GM21529 (cell line): ENCODE measurements around the gene SLC4A4.

Experiments
- ATAC-seq: cut with Tn5 transposase; IDR thresholded peaks from one replicate; pipeline ENCODE4 v1.9.1; 2021; ENCODE audit not compliant: unreplicated experiment

The SLC4A4 gene

DNA sequence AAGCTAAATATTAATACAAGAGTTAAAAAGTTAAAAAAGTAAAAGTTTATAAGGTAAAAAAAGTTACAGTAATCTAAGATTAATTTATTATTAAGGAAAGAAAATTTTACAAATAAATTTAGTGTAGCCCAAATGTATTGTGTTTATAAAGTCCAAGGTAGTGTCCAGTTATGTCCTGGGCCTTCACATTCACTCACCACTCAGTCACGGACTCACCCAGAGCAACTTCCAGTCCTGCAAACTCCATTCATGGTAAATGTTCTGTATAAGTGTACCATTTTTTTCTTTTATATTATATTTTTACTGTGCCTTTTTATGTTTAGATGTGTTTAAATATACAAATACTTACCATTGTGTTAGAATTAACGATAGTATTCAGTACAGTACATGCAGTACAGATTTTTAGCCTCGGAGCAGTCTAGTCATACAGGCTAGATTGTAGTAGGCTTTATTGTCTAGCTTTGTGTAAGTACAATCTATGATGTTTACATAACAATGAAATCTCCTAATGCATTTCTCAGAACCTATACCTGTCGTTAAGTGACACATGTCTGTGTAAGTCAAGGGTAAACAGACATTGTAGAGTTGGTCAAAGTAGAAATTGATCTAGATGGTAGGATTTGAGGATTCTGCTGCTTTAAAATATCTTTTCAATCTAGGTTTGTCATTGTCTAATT lies 247.4 kb downstream of the SLC4A4 start:
- no peak for ATAC-seq

DNA sequence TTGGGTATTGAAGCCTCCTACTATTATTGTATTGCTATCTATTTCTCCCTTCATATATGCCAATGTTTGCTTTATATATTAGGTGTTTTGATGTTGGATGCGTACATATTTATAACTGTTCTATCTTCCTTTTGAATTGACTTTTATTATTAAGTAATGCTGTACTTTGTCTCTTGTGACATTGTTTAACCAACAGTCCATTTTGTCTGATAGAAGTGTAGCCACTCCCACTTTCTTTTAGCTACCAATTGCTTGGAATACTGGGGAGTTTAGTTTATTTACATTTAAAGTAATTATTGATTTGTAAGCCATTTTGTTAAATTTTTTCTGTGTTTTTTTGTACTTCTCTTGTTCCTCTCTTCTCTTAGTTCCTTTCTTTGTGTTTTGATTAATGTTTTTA lies 249.2 kb downstream of the SLC4A4 start:
- ATAC-seq = no peak

DNA sequence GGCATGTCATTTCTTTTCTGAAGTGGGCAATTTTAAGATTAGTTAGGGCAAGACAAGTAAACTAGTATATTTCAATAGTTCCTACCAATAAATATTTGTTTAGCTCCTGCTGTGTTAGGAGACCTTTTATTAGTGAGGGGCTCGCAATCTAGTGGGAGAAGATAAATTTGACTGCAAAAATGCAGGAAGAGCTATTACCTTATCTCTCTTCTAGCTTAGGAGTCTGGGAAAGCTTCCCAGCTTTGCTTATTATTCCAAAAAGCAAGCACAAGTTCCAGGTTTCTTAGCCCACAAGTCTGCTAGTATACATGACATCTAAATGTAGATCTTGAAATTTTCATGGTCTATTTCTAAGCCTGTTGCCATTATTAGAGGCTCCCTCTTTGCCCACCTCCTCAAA lies 254.0 kb downstream of the SLC4A4 start:
- ATAC-seq = no peak

DNA sequence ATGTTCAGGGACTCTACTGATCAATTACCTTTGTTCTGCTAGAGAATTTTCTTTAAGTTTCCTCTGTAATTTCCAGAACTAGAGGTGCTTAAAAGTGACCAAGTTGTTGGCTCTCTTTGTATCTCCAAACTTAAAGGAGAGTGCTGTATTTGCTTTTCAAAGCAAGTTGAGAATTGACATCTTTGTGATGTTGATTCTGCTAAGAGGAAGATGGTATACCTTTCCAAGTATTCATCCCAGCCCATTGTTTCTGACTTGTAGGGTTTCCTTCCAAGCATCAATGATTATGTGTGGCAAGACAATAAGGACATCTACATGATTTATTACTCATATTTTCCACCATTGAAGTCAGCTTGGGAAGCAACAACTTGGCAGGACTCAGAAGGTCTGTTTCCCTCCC lies 254.5 kb downstream of the SLC4A4 start:
- no peak for ATAC-seq

DNA sequence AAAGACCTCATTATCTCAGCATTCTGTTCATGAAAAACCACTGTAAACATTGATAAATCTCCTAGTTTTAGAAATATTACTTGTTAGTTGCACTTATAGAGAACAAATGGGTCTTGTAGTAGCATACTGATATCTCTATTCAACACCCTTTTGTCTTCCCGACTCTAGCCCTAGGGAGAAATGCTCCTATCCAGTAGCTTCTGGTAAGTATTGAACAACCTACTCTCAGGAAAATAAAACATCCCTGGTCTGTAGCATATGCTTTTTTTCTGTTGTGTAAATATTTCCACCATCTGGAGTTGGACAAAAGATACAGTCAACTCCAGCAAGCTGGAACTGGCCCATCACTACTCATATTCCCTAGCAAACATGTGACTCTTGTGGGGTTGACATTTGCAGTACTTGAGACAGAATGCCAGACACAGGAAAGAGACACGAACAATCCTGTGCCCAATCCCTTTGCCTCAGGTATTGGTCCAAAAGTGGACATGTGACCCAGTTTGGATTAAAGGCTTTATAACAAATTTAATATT lies 256.8 kb downstream of the SLC4A4 start:
- ATAC-seq = no peak

DNA sequence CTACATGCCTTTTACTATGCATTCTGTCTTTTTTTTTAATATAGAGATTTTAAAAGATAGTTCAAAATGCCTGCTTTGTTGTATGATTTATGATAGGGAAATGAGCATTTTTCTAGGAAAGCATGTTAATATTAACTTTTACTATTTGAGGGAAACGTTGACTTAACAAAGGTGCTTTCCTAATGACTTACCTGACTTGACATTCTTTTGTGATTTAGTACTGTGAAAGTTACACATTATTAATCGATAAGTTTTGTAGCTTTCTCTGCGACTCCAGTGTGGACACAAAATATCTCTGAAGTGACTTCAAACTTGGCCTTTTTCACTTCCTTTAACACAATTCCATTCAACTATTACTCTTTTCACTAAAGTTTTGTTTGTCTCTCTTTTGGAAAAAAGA lies 260.8 kb downstream of the SLC4A4 start:
- ATAC-seq = no peak

DNA sequence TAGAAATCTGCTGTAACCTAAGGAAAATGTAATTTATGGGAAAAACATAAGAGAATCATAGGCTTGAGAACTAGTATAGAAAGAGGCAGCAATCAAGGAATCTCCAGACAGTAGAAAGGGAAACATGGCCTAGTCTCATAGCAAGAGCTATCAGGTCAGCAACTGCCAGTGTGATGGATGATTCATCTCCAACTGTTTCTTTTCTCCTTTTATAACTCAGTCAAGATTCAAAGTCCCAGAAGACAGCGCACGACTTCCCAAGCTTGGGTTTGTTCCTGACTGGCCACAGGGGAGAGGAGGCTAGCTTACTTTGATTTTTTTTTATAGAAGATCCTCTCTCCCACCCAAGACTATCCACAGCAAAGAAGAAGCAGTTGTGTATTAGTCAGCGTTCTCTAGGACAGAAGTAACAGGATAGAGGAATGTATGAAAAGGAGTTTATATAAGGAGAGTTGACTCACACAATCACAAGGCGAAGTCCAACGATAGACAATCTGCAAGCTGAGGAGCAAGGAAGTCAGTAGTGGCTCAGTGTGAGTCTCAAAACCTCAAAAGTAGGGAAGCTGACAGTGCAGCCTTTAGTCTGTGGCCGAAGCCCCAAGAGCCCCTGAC lies 263.6 kb downstream of the SLC4A4 start:
- ATAC-seq = no peak

DNA sequence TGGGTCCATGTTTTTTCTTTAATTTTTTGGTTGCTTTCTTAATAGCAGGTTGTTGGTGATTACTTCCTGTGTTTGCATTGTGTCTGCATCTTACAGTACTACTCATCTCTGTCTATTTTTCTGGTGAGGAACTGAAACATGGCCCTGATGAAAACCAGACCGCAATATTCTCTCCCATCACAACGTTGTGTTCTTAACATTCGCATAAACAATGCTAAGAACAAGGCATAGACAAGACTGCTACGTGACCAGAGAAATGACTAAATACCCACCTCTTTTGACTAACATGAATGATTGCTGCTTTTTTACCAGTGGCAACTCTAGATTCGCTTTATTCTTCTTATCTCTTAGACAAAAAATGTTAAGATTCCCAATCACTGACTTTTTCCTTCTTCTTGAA lies 266.0 kb downstream of the SLC4A4 start:
- peak; percentile 100 for ATAC-seq

DNA sequence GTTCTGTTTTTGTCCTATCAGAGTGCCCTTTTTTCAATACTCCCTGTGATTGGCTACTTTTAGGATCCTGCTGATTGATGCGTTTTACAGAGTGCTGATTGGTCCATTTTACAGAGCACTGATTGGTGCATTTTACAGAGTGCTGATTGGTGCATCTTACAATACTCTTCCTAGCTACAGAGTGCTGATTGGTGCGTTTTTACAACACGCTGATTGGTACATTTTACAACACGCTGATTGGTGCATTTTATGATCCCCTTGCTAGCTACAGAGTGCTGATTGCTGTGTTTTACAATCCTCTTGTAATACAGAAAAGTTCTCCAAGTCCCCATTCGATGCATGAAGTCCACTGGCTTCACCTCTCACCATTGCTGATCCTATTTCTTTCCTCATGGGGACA lies 268.3 kb downstream of the SLC4A4 start:
- no peak for ATAC-seq

DNA sequence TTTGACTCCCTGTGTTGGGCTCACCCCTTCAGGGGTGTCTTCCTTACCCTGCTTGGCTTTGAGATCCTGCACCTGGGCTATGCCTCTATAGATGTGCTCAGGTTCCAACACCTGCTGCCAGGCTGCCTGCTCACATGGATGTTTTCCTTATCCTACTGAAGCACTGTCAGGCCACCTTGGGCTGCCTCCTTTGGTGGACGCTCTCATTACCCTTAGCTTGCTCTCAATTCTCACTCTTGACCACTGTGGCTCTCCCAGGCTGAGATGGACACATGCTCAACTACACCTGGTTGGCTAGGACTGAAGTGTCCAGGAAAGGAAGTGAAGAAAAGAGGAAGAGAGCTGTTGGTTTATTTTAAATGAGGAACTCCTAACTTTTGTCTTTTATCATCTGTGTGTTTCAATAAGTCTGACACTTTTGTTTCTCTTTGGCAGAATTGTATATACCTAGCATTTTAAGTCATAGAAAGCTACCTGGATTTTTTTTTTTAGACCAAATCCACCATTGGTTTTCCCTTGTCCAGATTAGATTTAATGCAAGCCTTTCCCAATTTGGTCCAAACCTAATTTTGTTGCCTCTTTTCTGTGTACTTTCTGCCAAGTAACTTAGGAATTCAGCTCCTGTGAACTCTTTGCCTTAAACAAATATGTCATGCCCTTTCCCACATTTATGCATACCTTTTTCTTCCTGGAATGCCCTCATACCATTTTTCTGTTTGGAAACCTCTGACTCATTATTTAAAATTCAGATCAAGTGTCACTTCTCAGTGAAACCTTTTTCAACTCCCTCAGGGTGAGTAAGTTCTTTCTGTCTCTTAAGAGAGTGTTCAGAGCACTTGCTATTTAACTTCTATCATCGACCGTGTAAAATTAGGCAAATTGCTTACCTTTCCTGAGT lies 269.2 kb downstream of the SLC4A4 start:
- no peak for ATAC-seq

DNA sequence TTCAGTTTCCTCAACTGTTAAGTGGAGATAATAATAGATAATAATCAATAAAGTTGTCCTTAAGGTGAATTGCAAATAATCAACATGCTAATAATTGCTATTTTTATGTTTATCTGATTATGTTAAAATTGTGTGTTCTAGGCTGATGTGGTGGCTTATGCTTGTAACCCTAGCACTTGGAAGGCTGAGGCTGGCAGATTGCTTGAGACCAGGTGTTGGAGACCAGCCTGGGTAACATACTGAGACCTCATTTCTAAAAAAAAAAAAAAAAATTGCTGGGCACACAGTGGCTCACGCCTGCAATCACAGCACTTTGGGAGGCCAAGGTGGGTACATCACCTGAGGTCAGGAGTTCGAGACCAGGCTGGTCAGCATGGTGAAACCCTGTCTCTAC lies 269.9 kb downstream of the SLC4A4 start:
- no peak for ATAC-seq

DNA sequence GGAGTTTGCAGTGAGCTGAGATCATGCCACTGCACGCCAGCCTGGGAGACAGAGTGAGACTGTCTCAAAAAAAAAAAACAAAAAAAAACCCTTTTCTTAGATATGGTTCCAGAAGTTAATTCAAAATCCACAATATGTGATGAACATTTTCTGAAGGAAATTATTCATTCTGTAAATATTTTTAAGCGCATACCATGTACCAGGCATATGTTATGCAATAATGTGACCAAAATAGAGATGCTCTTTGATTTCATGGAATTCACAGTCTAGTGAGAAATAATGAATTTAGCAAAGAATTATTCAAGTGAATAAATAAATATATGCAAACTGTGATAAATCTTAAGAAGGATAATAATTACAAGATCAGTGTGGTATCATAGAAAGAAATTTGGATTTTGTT lies 270.3 kb downstream of the SLC4A4 start:
- ATAC-seq = no peak

DNA sequence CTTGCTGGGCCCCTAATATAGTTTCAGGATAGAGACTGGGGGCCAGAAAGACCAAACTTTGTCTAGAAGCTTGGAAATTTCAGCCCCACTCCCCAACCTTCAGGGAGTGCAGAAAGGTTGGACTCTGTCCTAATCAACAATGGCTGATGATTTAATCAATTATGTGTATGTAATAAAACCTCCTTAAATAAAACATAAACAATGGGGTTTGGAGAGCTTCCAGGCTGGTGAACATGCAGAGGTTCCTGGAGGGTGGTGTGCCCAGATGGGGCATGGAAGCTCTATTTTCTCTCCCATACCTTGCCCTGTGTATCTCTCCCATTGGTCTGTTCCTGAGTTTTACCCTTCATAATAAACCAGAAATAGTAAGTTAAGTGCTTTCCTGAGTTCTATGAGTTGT lies 270.8 kb downstream of the SLC4A4 start:
- no peak for ATAC-seq

DNA sequence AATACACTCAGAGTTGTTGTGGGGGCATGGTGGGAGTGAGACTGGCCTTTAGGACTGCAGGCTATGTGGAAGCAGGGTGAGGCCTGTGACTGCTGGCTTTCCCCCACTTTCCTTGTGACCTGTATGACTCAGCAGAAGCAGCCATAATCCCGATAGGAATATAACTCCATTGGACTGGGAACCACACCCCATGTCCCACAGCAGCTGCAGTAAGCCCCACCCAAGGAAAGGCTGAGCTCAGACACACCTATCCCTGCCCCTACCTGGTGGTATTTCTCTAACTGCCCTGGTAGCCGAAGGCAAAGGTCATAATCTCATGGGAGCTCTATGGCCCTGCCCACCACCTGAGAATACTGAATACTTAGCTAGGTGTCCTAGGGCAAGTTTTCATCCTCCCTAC lies 275.8 kb downstream of the SLC4A4 start:
- no peak for ATAC-seq

DNA sequence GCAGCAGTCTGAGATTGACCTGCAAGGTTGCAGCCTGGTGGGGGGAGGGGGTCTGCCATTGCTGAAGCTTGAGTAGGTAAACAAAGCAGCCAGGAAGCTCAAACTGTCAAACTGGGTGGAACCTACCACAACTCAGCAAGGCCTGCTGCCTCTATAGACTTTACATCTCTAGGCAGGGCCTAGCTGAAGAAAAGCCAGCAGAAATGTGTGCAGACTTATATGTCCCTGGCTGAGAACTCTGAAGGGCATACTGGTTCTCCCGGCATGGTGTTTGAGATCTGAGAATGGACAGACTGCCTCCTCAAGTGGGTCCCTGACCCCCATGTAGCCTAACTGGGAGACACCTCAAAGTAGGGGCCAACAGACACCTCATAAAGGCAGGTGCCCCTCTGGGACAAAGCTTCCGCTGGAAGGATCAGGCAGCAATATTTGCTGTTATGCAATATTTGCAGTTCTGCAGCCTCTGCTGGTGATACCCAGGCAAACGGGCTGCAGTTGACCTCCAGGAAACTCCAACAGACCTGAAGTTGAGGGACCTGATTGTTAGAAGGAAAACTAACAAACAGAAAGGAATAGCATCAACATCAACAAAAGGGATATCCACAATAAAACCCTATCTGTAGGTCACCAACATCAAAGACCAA lies 277.5 kb downstream of the SLC4A4 start:
- ATAC-seq = no peak
